Uterus (tissue), 4 donors: ENCODE measurements around the gene PSMB7. TPM values are rescaled to one million over a fixed set of nuclear protein-coding genes. Genes with fewer than 3 reads are reported as not detected.

Source experiments
- DNase-seq, 2 donors: peaks; one replicate each; pipeline ENCODE4 v3.0.0-alpha.2; 2019 to 2020
- H3K27ac ChIP-seq, 2 donors: fragments of 200-600 bp; sonication (generic); 1 replicate in 1 of 2; 2 replicates in 1 of 2; pipeline ENCODE4 v1.5.1; 2016 to 2018
- H3K27me3 ChIP-seq, 2 donors: fragments of 200-600 bp; sonication (generic); one replicate each; pipeline ENCODE4 v1.5.1; 2018 to 2019; ENCODE audit warnings: control low read depth in 1 of 2
- H3K36me3 ChIP-seq, 2 donors: fragments of 200-600 bp; sonication (generic); one replicate each; pipeline ENCODE4 v1.5.1; 2019; ENCODE audit warnings: control low read depth in 1 of 2
- H3K4me1 ChIP-seq, 2 donors: fragments of 200-600 bp; sonication (generic); one replicate each; pipeline ENCODE4 v1.5.1; 2018 to 2019; ENCODE audit warnings: control low read depth in 1 of 2
- H3K4me3 ChIP-seq, 2 donors: fragments of 200-600 bp; sonication (generic); 1 replicate in 1 of 2; 2 replicates in 1 of 2; pipeline ENCODE4 v1.5.1; 2018 to 2019; ENCODE audit warnings: mild to moderate bottlenecking in 1 of 2
- H3K9me3 ChIP-seq, 2 donors: fragments of 200-600 bp; sonication (generic); one replicate each; pipeline ENCODE4 v1.5.1; 2019; ENCODE audit warnings: control low read depth in 1 of 2
- POLR2A ChIP-seq, 2 donors: fragments of 450-650 bp; IDR thresholded peaks; one replicate each; pipeline ENCODE4 v1.6.1; 2016; ENCODE audit warnings: antibody characterized with exemption in 2 of 2, mild to moderate bottlenecking in 1 of 2, moderate library complexity in 1 of 2
- intact Hi-C: fragments of 100-400 bp; cut with DNase I; formaldehyde crosslinking; loops from one replicate; pipeline ENCODE4 v1.15.1; 2023; ENCODE audit warnings: low total_unique reads
- total RNA-seq, 4 donors: library from RNA; depleted of rRNA in 3 of 4; stranded (reverse); fragments of >200 nt in 3 of 4; gene quantifications; one replicate each; pipeline versions ENCODE4 v1.1.0 to v1.2.4, GENCODE V29; 2014 to 2023
- TF ChIP-seq, protein P1 (sequence below), 4 experiments: fragments of 200-600 bp in 2 of 4; fragments of 450-650 bp in 2 of 4; sonication (generic) in 2 of 4; IDR thresholded peaks; one replicate each; pipeline ENCODE4 v1.5.1; 2016 to 2019; ENCODE audit warnings: antibody characterized with exemption in 4 of 4, mild to moderate bottlenecking in 2 of 4, moderate library complexity in 1 of 4
- donor health status: DM: yes; HTN: yes; CAD: no.

The PSMB7 gene
- total RNA-seq, 4 donors from 2014 or later, result 86.1 to 292 (median 94.7) TPM

DNA sequence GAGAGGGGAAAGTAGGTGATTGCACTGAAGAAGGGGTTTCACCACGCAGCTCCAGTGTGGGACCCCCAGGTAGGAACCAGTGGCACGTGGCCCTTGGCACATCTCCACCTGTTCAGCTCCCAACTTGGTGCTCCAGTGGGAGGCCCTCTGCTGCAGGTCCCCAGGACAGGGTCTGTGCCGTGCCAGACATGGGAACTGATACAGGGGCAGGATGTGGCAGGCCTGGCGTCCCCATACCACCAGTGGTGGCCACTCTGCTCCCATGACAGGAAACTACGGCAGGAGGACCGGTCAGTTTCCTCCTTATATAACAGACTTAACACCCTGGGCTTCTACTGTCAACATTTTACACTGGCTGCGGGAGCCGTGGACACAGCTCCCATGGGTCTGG is 67.3 kb downstream of the PSMB7 start:
- no peaks in the 10 kb centered on the region for H3K36me3 ChIP-seq
- no peak for DNase-seq
- intact Hi-C loops, result no loop called here

DNA sequence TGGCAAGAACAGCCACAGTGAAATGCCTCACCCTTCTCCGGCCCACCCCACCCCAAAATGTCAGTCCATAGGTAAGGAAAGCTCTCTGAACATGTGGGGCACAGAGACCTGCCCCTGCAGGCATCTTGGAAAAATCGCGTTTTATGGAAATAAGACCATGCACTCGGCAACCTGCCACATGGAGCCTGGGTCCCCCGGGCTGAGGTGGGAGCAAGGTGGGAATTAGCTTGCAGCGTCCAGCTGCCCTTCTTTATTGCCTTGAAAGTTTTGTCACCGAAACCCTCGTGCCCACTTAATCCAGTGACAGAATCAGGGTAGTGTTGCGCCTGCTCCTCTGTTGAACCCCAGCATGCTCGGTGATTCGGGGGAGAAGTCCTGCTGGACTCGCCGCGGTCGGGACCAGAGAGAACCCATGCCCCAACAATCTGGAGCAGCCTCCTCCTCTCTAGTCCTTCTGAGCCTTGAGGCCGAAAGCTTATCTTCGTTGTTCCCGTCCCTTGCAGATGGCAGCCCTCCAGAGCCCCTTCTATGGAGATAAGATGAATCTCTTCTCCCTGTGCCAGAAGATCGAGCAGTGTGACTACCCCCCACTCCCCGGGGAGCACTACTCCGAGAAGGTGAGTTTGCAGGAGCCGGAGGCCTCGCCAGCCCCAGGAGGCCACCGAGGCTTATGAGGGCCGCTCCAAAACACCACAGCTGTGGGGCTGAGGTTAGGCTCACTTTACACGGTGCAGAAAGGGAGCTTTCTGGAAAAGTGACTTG is 67.9 kb downstream of the PSMB7 start:
- Histone ChIP-seq H3K27me3 (no peaks in the 10 kb centered on the region), H3K4me3 (no peak overlapping the region), H3K9me3 (no peaks in the 10 kb centered on the region), H3K36me3 (no peaks in the 10 kb centered on the region), H3K27ac (no peak overlapping the region), H3K4me1 (peaks cover 0 to 6% of the 10 kb centered on the region in 2 donors)
- intact Hi-C loops, result no loop called here
- DNase-seq, result no peak
- TF ChIP-seq POLR2A (IDR thresholded peaks at IDR 0.05), result no peak
- TF ChIP-seq, protein P1, sequence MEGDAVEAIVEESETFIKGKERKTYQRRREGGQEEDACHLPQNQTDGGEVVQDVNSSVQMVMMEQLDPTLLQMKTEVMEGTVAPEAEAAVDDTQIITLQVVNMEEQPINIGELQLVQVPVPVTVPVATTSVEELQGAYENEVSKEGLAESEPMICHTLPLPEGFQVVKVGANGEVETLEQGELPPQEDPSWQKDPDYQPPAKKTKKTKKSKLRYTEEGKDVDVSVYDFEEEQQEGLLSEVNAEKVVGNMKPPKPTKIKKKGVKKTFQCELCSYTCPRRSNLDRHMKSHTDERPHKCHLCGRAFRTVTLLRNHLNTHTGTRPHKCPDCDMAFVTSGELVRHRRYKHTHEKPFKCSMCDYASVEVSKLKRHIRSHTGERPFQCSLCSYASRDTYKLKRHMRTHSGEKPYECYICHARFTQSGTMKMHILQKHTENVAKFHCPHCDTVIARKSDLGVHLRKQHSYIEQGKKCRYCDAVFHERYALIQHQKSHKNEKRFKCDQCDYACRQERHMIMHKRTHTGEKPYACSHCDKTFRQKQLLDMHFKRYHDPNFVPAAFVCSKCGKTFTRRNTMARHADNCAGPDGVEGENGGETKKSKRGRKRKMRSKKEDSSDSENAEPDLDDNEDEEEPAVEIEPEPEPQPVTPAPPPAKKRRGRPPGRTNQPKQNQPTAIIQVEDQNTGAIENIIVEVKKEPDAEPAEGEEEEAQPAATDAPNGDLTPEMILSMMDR (IDR thresholded peaks at IDR 0.05), result no peak

More for the DNA sequence above, 67.3 kb downstream of the PSMB7 start:
- Histone ChIP-seq H3K4me3 (no peak overlapping the region), H3K9me3 (no peaks in the 10 kb centered on the region), H3K27me3 (no peaks in the 10 kb centered on the region), H3K4me1 (peaks cover 0 to 6% of the 10 kb centered on the region in 2 donors), H3K27ac (no peak overlapping the region)
- TF ChIP-seq, protein P1 (IDR thresholded peaks at IDR 0.05), result no peak
- TF ChIP-seq POLR2A (IDR thresholded peaks at IDR 0.05), result no peak

- intact Hi-C loops, result no loop called here
- H3K4me3 ChIP-seq, result no peak overlapping the region
- no peaks in the 10 kb centered on the region for H3K36me3 ChIP-seq
- TF ChIP-seq, protein P1 (IDR thresholded peaks at IDR 0.05), result no peak
- TF ChIP-seq POLR2A (IDR thresholded peaks at IDR 0.05), result no peak
- H3K9me3 ChIP-seq, result no peaks in the 10 kb centered on the region
- peaks cover 0 to 6% of the 10 kb centered on the region in 2 donors for H3K4me1 ChIP-seq
- no peak overlapping the region for H3K27ac ChIP-seq
- no peaks in the 10 kb centered on the region for H3K27me3 ChIP-seq
- no peak for DNase-seq
Measured at GRCh38 chr9:124346347-124347163, 68.7 kb downstream of the PSMB7 start.

DNA sequence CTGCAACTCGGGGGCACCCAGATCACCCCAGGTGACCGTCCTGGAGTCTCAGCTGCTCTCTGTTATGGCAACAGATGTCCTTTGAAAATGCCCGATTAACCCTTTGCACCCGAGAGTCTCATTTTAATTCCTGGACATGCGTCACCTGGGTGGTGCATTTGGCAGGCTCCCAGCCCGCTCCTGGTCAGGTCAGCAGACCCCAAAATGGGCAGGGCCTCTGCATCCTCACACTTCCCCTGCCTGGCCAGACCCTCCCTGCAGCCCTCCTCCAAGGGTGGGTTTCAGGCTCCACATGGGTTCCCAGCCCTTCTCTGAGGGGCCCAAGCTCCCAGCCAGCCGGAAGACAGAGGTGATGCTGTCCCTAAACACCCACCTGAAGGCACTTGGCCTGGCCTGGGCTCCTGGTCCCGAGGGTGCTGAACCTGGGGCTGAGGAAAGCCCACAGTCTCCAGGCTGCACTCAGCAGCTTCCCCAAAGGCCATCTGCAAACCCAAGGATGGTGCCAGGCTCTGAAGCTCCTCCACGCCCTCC is 69.4 kb downstream of the PSMB7 start:
- H3K36me3 ChIP-seq, result no peaks in the 10 kb centered on the region
- H3K9me3 ChIP-seq, result no peaks in the 10 kb centered on the region
- no peak for DNase-seq
- peaks cover 0 to 6% of the 10 kb centered on the region in 2 donors for H3K4me1 ChIP-seq
- TF ChIP-seq, protein P1 (IDR thresholded peaks at IDR 0.05), result no peak
- TF ChIP-seq POLR2A (IDR thresholded peaks at IDR 0.05), result no peak
- intact Hi-C loops, result no loop called here
- no peaks in the 10 kb centered on the region for H3K27me3 ChIP-seq
- H3K4me3 ChIP-seq, result no peak overlapping the region
- no peak overlapping the region for H3K27ac ChIP-seq

DNA sequence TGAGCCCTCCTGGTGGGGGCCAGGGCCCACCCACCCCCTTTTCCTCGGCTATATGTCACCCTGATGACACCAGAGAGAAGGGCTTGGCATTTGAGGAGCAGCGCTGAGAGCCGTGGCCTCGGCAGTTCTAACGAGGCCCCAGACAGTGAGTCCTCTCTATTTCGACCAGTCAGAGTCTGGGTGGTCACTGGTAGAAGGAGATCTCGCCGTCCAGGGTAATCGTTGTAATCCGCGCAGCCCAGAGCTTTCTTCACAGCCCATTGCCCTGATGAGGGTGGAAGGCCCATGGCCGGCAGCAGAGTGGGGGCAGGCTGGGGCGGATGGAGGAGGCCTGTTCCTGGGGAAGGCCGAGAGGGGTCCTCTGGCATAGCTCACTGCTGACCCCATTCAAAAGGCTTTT is 70.2 kb downstream of the PSMB7 start:
- no peak for TF ChIP-seq POLR2A (IDR thresholded peaks at IDR 0.05)
- TF ChIP-seq, protein P1 (IDR thresholded peaks at IDR 0.05), result no peak
- Histone ChIP-seq H3K27me3 (no peaks in the 10 kb centered on the region), H3K4me1 (peaks cover 0 to 6% of the 10 kb centered on the region in 2 donors), H3K9me3 (no peaks in the 10 kb centered on the region), H3K4me3 (no peak overlapping the region), H3K27ac (no peak overlapping the region), H3K36me3 (no peaks in the 10 kb centered on the region)
- DNase-seq, result no peak
- intact Hi-C loops, result no loop called here
